ENCODE results near the gene PON2.
"Not testable (repeated sequence)": the region's sequence is repeated elsewhere in the genome, so short reads cannot be mapped to it uniquely, and the experiment has no call there.

The PON2 gene

GRCh38 chr7:95469187-95469586, 34.4 kb upstream of the PON2 start:
- Mint-ChIP-seq H3K27ac (no peak overlapping the region), H3K9me3 (no peaks in the 10 kb centered on the region), H3K4me1 (ENCODE audit: low read depth) (peaks cover 14% of the 10 kb centered on the region), H3K27me3 (no peaks in the 10 kb centered on the region), H3K4me3 (no peak overlapping the region), H3K36me3 (ENCODE audit: low read depth) (no peaks in the 10 kb centered on the region)
- DNase-seq = no peak

- H3K27me3 Mint-ChIP-seq = no peaks in the 10 kb centered on the region
- no peak overlapping the region for H3K27ac Mint-ChIP-seq
- no peaks in the 10 kb centered on the region for H3K36me3 Mint-ChIP-seq (ENCODE audit: low read depth)
- no peak for DNase-seq
- H3K4me1 Mint-ChIP-seq (ENCODE audit: low read depth) = peaks cover 14% of the 10 kb centered on the region
- H3K9me3 Mint-ChIP-seq = no peaks in the 10 kb centered on the region
- no peak overlapping the region for H3K4me3 Mint-ChIP-seq
Observed at GRCh38 chr7:95467912-95468607, 33.2 kb upstream of the PON2 start.

- not testable (repeated sequence) for DNase-seq; H3K4me3 Mint-ChIP-seq; H3K9me3 Mint-ChIP-seq; H3K4me1 Mint-ChIP-seq (ENCODE audit: low read depth); H3K27ac Mint-ChIP-seq; H3K36me3 Mint-ChIP-seq (ENCODE audit: low read depth)
- peaks cover 32% of the 10 kb centered on the region for H3K27me3 Mint-ChIP-seq
Observed at GRCh38 chr7:95460653-95461052, 25.8 kb upstream of the PON2 start.

GRCh38 chr7:95457947-95458346, 23.1 kb upstream of the PON2 start:
- no peaks in the 10 kb centered on the region for H3K36me3 Mint-ChIP-seq (ENCODE audit: low read depth)
- no peak overlapping the region for H3K27ac Mint-ChIP-seq
- peaks cover 4% of the 10 kb centered on the region for H3K9me3 Mint-ChIP-seq
- H3K4me1 Mint-ChIP-seq (ENCODE audit: low read depth) = no peaks in the 10 kb centered on the region
- DNase-seq = no peak
- no peak overlapping the region for H3K4me3 Mint-ChIP-seq
- H3K27me3 Mint-ChIP-seq = peaks cover 32% of the 10 kb centered on the region

GRCh38 chr7:95454438-95455045, 19.7 kb upstream of the PON2 start:
- no peaks in the 10 kb centered on the region for H3K36me3 Mint-ChIP-seq (ENCODE audit: low read depth)
- DNase-seq = no peak
- peaks cover 4% of the 10 kb centered on the region for H3K9me3 Mint-ChIP-seq
- H3K27me3 Mint-ChIP-seq = peaks cover 16% of the 10 kb centered on the region
- H3K4me3 Mint-ChIP-seq = no peak overlapping the region
- H3K27ac Mint-ChIP-seq = no peak overlapping the region
- no peaks in the 10 kb centered on the region for H3K4me1 Mint-ChIP-seq (ENCODE audit: low read depth)

GRCh38 chr7:95446618-95447017, 11.8 kb upstream of the PON2 start:
- no peak overlapping the region for H3K27ac Mint-ChIP-seq
- no peak for DNase-seq
- no peaks in the 10 kb centered on the region for H3K4me1 Mint-ChIP-seq (ENCODE audit: low read depth)
- no peaks in the 10 kb centered on the region for H3K9me3 Mint-ChIP-seq
- H3K36me3 Mint-ChIP-seq (ENCODE audit: low read depth) = no peaks in the 10 kb centered on the region
- no peaks in the 10 kb centered on the region for H3K27me3 Mint-ChIP-seq
- H3K4me3 Mint-ChIP-seq = no peak overlapping the region

GRCh38 chr7:95444796-95445195, 10.0 kb upstream of the PON2 start:
- no peak overlapping the region for H3K27ac Mint-ChIP-seq
- H3K4me1 Mint-ChIP-seq (ENCODE audit: low read depth) = no peaks in the 10 kb centered on the region
- no peak for DNase-seq
- no peaks in the 10 kb centered on the region for H3K36me3 Mint-ChIP-seq (ENCODE audit: low read depth)
- no peaks in the 10 kb centered on the region for H3K9me3 Mint-ChIP-seq
- no peaks in the 10 kb centered on the region for H3K27me3 Mint-ChIP-seq
- no peak overlapping the region for H3K4me3 Mint-ChIP-seq

GRCh38 chr7:95441042-95441823, 6.4 kb upstream of the PON2 start:
- DNase-seq = no peak
- no peak overlapping the region for H3K4me3 Mint-ChIP-seq
- H3K27ac Mint-ChIP-seq = no peak overlapping the region
- H3K36me3 Mint-ChIP-seq (ENCODE audit: low read depth) = no peaks in the 10 kb centered on the region
- no peaks in the 10 kb centered on the region for H3K4me1 Mint-ChIP-seq (ENCODE audit: low read depth)
- H3K27me3 Mint-ChIP-seq = no peaks in the 10 kb centered on the region
- no peaks in the 10 kb centered on the region for H3K9me3 Mint-ChIP-seq

- H3K27me3 Mint-ChIP-seq = peaks cover 2% of the 10 kb centered on the region
- H3K36me3 Mint-ChIP-seq (ENCODE audit: low read depth) = no peaks in the 10 kb centered on the region
- DNase-seq = no peak
- H3K4me3 Mint-ChIP-seq = no peak overlapping the region
- H3K4me1 Mint-ChIP-seq (ENCODE audit: low read depth) = peaks cover 1% of the 10 kb centered on the region
- no peaks in the 10 kb centered on the region for H3K9me3 Mint-ChIP-seq
- H3K27ac Mint-ChIP-seq = no peak overlapping the region
Observed at GRCh38 chr7:95440394-95441038, 5.7 kb upstream of the PON2 start.

GRCh38 chr7:95436407-95436806, 1.6 kb upstream of the PON2 start:
- Mint-ChIP-seq H3K36me3 (ENCODE audit: low read depth) (no peaks in the 10 kb centered on the region), H3K4me1 (ENCODE audit: low read depth) (peaks cover 14% of the 10 kb centered on the region), H3K4me3 (no peak overlapping the region), H3K27ac (no peak overlapping the region), H3K9me3 (no peaks in the 10 kb centered on the region), H3K27me3 (peaks cover 9% of the 10 kb centered on the region)
- no peak for DNase-seq

- Mint-ChIP-seq H3K36me3 (ENCODE audit: low read depth) (no peaks in the 10 kb centered on the region), H3K9me3 (no peaks in the 10 kb centered on the region)
Observed at GRCh38 chr7:95435422-95435780, 573 bp upstream of the PON2 start.

GRCh38 chr7:95433952-95434556, 774 bp downstream of the PON2 start:
- DNase-seq = no peak
- H3K27ac Mint-ChIP-seq = peak overlapping the region; percentile 64
- no peaks in the 10 kb centered on the region for H3K9me3 Mint-ChIP-seq

More at GRCh38 chr7:95435422-95435780, 573 bp upstream of the PON2 start:
- peak overlapping the region; percentile 77 for H3K4me3 Mint-ChIP-seq
- DNase-seq = peak; percentile 31
- H3K27ac Mint-ChIP-seq = peak overlapping the region; percentile 83
- peaks cover 14% of the 10 kb centered on the region for H3K4me1 Mint-ChIP-seq (ENCODE audit: low read depth)
- H3K27me3 Mint-ChIP-seq = peaks cover 9% of the 10 kb centered on the region

GRCh38 chr7:95433129-95433528, 1.7 kb downstream of the PON2 start:
- no peak overlapping the region for H3K27ac Mint-ChIP-seq

More at GRCh38 chr7:95433952-95434556, 774 bp downstream of the PON2 start:
- H3K27me3 Mint-ChIP-seq = peaks cover 12% of the 10 kb centered on the region
- peak overlapping the region; percentile 77 for H3K4me3 Mint-ChIP-seq
- peaks cover 14% of the 10 kb centered on the region for H3K4me1 Mint-ChIP-seq (ENCODE audit: low read depth)
- H3K36me3 Mint-ChIP-seq (ENCODE audit: low read depth) = no peaks in the 10 kb centered on the region

GRCh38 chr7:95432606-95433005, 2.2 kb downstream of the PON2 start:
- Mint-ChIP-seq H3K27me3 (peaks cover 12% of the 10 kb centered on the region), H3K4me3 (no peak overlapping the region), H3K36me3 (ENCODE audit: low read depth) (no peaks in the 10 kb centered on the region), H3K4me1 (ENCODE audit: low read depth) (peaks cover 14% of the 10 kb centered on the region), H3K9me3 (no peaks in the 10 kb centered on the region), H3K27ac (no peak overlapping the region)
- no peak for DNase-seq

More at GRCh38 chr7:95433129-95433528, 1.7 kb downstream of the PON2 start:
- Mint-ChIP-seq H3K9me3 (no peaks in the 10 kb centered on the region), H3K27me3 (peaks cover 12% of the 10 kb centered on the region), H3K4me1 (ENCODE audit: low read depth) (peaks cover 14% of the 10 kb centered on the region), H3K4me3 (no peak overlapping the region), H3K36me3 (ENCODE audit: low read depth) (no peaks in the 10 kb centered on the region)
- DNase-seq = no peak
